Testis (tissue), 2 donors: ENCODE measurements around the gene IKBKE.

Source experiments
- CTCF ChIP-seq, 3 experiments: fragments of 450-650 bp in 2 of 3; fragments of 200-600 bp in 1 of 3; sonication (generic) in 1 of 3; IDR thresholded peaks; one replicate each; pipeline ENCODE4 v1.5.1; 2016 to 2019; ENCODE audit warnings: antibody characterized with exemption in 3 of 3, mild to moderate bottlenecking in 2 of 3, moderate library complexity in 1 of 3
- POLR2A ChIP-seq: fragments of 450-650 bp; IDR thresholded peaks from one replicate; pipeline ENCODE4 v1.6.1; 2017; ENCODE audit warnings: antibody characterized with exemption, mild to moderate bottlenecking, moderate library complexity

GRCh38 chr1:206472886-206473285 is 2.6 kb downstream of the IKBKE start:
- TF ChIP-seq CTCF (IDR thresholded peaks at IDR 0.05) (no peak), POLR2A (no peak)
